ENCODE measurements around the gene CD48. TPM values are rescaled to one million over a fixed set of nuclear protein-coding genes. Genes with fewer than 3 reads are reported as not detected.

Gene CD48
- total and polyA plus RNA-seq, 2 donors (not counting 1 experiment from before 2014, with no cell fraction given): 252 to 428 TPM

- no CpG with 5 or more reads among the region's 2 CpGs for WGBS (ENCODE audit: insufficient coverage)
- Histone ChIP-seq H3K9ac (ENCODE audit: low read length) (peak overlapping the region; percentile 96), H3K27me3 (replicated peaks in 1 of 4; ENCODE audit: control extremely low read depth in 1 of 4, control insufficient read depth in 3 of 4, insufficient read depth in 4 of 4, low read length in 3 of 4) (no peaks in the 10 kb centered on the region), H3K36me3 (replicated peaks in 1 of 2; ENCODE audit: control extremely low read depth in 1 of 2, control insufficient read depth in 1 of 2, extremely low read depth in 1 of 2, insufficient read depth in 2 of 2, low read length in 1 of 2) (peaks cover 1 to 12% of the 10 kb centered on the region in 2 experiments), H3K27ac (ENCODE audit: low read length in 2 of 2) (peak overlapping the region; percentile 89 to 95), H4K20me1 (ENCODE audit: control insufficient read depth, insufficient read depth, low read length, poor library complexity, severe bottlenecking) (no peaks in the 10 kb centered on the region), H3K4me2 (replicated peaks; ENCODE audit: low read depth, low read length, poor library complexity, severe bottlenecking) (peak overlapping the region; percentile 83), H3K4me3 (ENCODE audit: control extremely low read depth in 1 of 5, extremely low read depth in 1 of 5, insufficient read depth in 1 of 5, low read depth in 2 of 5, low read length in 4 of 5) (peak overlapping the region; percentile 87 to 100 (median 98)), H3K9me3 (ENCODE audit: control extremely low read depth in 1 of 3, control insufficient read depth in 2 of 3, insufficient read depth in 1 of 3, low read length in 2 of 3) (no peaks in the 10 kb centered on the region), H2AFZ (ENCODE audit: insufficient read depth, low read depth, low read length, poor library complexity, severe bottlenecking) (peak overlapping the region; percentile 68), H3K79me2 (ENCODE audit: control insufficient read depth, insufficient read depth, low read length) (peaks cover 77% of the 10 kb centered on the region), H3K4me1 (ENCODE audit: control insufficient read depth in 2 of 2, insufficient read depth in 2 of 2, low read length in 2 of 2) (peaks cover 68 to 70% of the 10 kb centered on the region in 2 donors)
- POLR2A ChIA-PET: no interaction called here
- ATAC-seq (ENCODE audit: low read depth) (no peak), DNase-seq (no peak)
- intact Hi-C loops (cut with micrococcal nuclease): loop anchor here (2.0 to 10.0 kb wide), 3 partner anchors 28 to 424 kb away; partner anchors contain the start of genes DEDD, SLAMF1 and SLAMF7
- Mint-ChIP-seq H3K27ac (no peak overlapping the region), H3K27me3 (no peaks in the 10 kb centered on the region), H3K4me3 (no peak overlapping the region), H3K4me1 (peaks cover 31% of the 10 kb centered on the region), H3K9me3 (ENCODE audit: insufficient read depth) (no peaks in the 10 kb centered on the region)
- TF ChIP-seq CTCF (IDR thresholded peaks at IDR 0.05): no peak
- no peak for TF ChIP-seq EZH2 (IDR thresholded peaks at IDR 0.05; ENCODE audit: borderline replicate concordance, insufficient read depth, low read depth, low read length, poor library complexity, severe bottlenecking)
- CTCF ChIA-PET: interaction anchor here (0.7 to 6.1 kb wide), 10 partner anchors 10 to 240 kb away, joined by 3 to 52 read pairs (median 3); no protein-coding TSS in a partner anchor
These were observed 383 bp downstream of the CD48 start for GRCh38 chr1:160711276-160711601.

GRCh38 chr1:160710517-160711252 lies 937 bp downstream of the CD48 start:
- peak overlapping the region; percentile 96 for H3K9ac ChIP-seq (ENCODE audit: low read length)
- H4K20me1 ChIP-seq (ENCODE audit: control insufficient read depth, insufficient read depth, low read length, poor library complexity, severe bottlenecking): no peaks in the 10 kb centered on the region
- ATAC-seq (ENCODE audit: low read depth): no peak
- peak overlapping the region; percentile 89 to 95 for H3K27ac ChIP-seq (ENCODE audit: low read length in 2 of 2)
- no peak for DNase-seq
- peak overlapping the region; percentile 83 for H3K4me2 ChIP-seq (replicated peaks; ENCODE audit: low read depth, low read length, poor library complexity, severe bottlenecking)
- H3K4me3 Mint-ChIP-seq: no peak overlapping the region
- no peaks in the 10 kb centered on the region for H3K9me3 ChIP-seq (ENCODE audit: control extremely low read depth in 1 of 3, control insufficient read depth in 2 of 3, insufficient read depth in 1 of 3, low read length in 2 of 3)
- H3K27me3 Mint-ChIP-seq: no peaks in the 10 kb centered on the region
- peaks cover 1 to 14% of the 10 kb centered on the region in 2 experiments for H3K36me3 ChIP-seq (replicated peaks in 1 of 2; ENCODE audit: control extremely low read depth in 1 of 2, control insufficient read depth in 1 of 2, extremely low read depth in 1 of 2, insufficient read depth in 2 of 2, low read length in 1 of 2)
- H3K9me3 Mint-ChIP-seq (ENCODE audit: insufficient read depth): no peaks in the 10 kb centered on the region
- H3K27me3 ChIP-seq (replicated peaks in 1 of 4; ENCODE audit: control extremely low read depth in 1 of 4, control insufficient read depth in 3 of 4, insufficient read depth in 4 of 4, low read length in 3 of 4): no peaks in the 10 kb centered on the region
- H3K4me1 Mint-ChIP-seq: peaks cover 35% of the 10 kb centered on the region
- POLR2A ChIA-PET: no interaction called here
- 0% methylated on average over 2 of the region's 4 CpGs for WGBS (ENCODE audit: insufficient coverage)
- peak overlapping the region; percentile 87 to 100 (median 98) for H3K4me3 ChIP-seq (ENCODE audit: control extremely low read depth in 1 of 5, extremely low read depth in 1 of 5, insufficient read depth in 1 of 5, low read depth in 2 of 5, low read length in 4 of 5)
- H3K27ac Mint-ChIP-seq: no peak overlapping the region
- no peak for TF ChIP-seq EZH2 (IDR thresholded peaks at IDR 0.05; ENCODE audit: borderline replicate concordance, insufficient read depth, low read depth, low read length, poor library complexity, severe bottlenecking)
- TF ChIP-seq CTCF (IDR thresholded peaks at IDR 0.05): no peak
- peaks cover 72 to 75% of the 10 kb centered on the region in 2 donors for H3K4me1 ChIP-seq (ENCODE audit: control insufficient read depth in 2 of 2, insufficient read depth in 2 of 2, low read length in 2 of 2)
- CTCF ChIA-PET: interaction anchor here (0.7 to 6.1 kb wide), 8 partner anchors 10 to 66 kb away, joined by 3 to 52 read pairs (median 4); no protein-coding TSS in a partner anchor
- intact Hi-C loops (cut with micrococcal nuclease): loop anchor here (2.0 to 10.0 kb wide), 3 partner anchors 28 to 424 kb away; partner anchors contain the start of genes DEDD, SLAMF1 and SLAMF7
- H3K79me2 ChIP-seq (ENCODE audit: control insufficient read depth, insufficient read depth, low read length): peaks cover 82% of the 10 kb centered on the region
- peak overlapping the region; percentile 68 for H2AFZ ChIP-seq (ENCODE audit: insufficient read depth, low read depth, low read length, poor library complexity, severe bottlenecking)
